CD14-positive monocyte (primary cell): ENCODE results near the gene MDFI. TPM values are rescaled to one million over a fixed set of nuclear protein-coding genes. Genes with fewer than 3 reads are reported as not detected.

Experiments used
- DNase-seq, 3 donors: peaks; one replicate each; pipeline ENCODE4 v3.0.0-alpha.2; 2011 to 2022
- H2AFZ ChIP-seq: 2 replicates; pipeline ENCODE4 v1.6.0; 2012; ENCODE audit warnings: mild to moderate bottlenecking, low read depth, low read length, inconsistent platforms; ENCODE audit not compliant: insufficient read depth, poor library complexity, severe bottlenecking
- H3K27ac ChIP-seq, 2 donors: 1 replicate in 1 of 2; 2 replicates in 1 of 2; pipeline ENCODE4 v1.5.1; 2012 to 2013; ENCODE audit warnings: low read length in 2 of 2, control low read depth in 1 of 2, inconsistent platforms in 1 of 2, low read depth in 1 of 2, mild to moderate bottlenecking in 1 of 2
- H3K27me3 ChIP-seq, 2 donors: one replicate each; pipeline versions ENCODE4 v1.6.0 to v1.6.1; 2011 to 2013; ENCODE audit warnings: low read length in 2 of 2; ENCODE audit not compliant: control insufficient read depth in 2 of 2, insufficient read depth in 2 of 2
- H3K36me3 ChIP-seq, 2 donors: replicated peaks in 1 of 2; 1 replicate in 1 of 2; 2 replicates in 1 of 2; pipeline versions ENCODE4 v1.5.1 to v1.6.1; 2012 to 2013; ENCODE audit warnings: low read length in 2 of 2, control low read depth in 1 of 2, inconsistent platforms in 1 of 2, mild to moderate bottlenecking in 1 of 2; ENCODE audit not compliant: insufficient read depth in 2 of 2, control insufficient read depth in 1 of 2
- H3K4me1 ChIP-seq, 2 donors: 1 replicate in 1 of 2; 2 replicates in 1 of 2; pipeline versions ENCODE4 v1.5.1 to v1.6.1; 2012 to 2013; ENCODE audit warnings: low read length in 2 of 2, control low read depth in 1 of 2, inconsistent platforms in 1 of 2, mild to moderate bottlenecking in 1 of 2, moderate library complexity in 1 of 2; ENCODE audit not compliant: insufficient read depth in 2 of 2, control insufficient read depth in 1 of 2
- H3K4me2 ChIP-seq: replicated peaks from 2 replicates; pipeline ENCODE3; 2012; ENCODE audit warnings: low read length, moderate library complexity, mild to moderate bottlenecking; ENCODE audit not compliant: poor library complexity, severe bottlenecking; ENCODE audit errors: extremely low read depth
- H3K4me3 ChIP-seq, 3 experiments: fragments of 200-600 bp in 1 of 3; sonication (generic) in 1 of 3; replicated peaks in 1 of 3; 1 replicate in 2 of 3; 2 replicates in 1 of 3; pipeline ENCODE4 v1.5.1; 2011 to 2013; ENCODE audit warnings: low read length in 3 of 3, mild to moderate bottlenecking in 3 of 3, control low read depth in 2 of 3, low read depth in 2 of 3, inconsistent platforms in 1 of 3, moderate library complexity in 1 of 3
- H3K79me2 ChIP-seq: 2 replicates; pipeline ENCODE4 v1.6.0; 2012; ENCODE audit warnings: mild to moderate bottlenecking, control low read depth, inconsistent platforms, low read length, moderate library complexity; ENCODE audit not compliant: insufficient read depth
- H3K9ac ChIP-seq: 2 replicates; pipeline ENCODE4 v1.6.0; 2017; ENCODE audit warnings: low read length, mild to moderate bottlenecking; ENCODE audit not compliant: insufficient read depth, poor library complexity, severe bottlenecking
- H3K9me3 ChIP-seq, 2 donors: replicated peaks in 1 of 2; 1 replicate in 1 of 2; 2 replicates in 1 of 2; pipeline versions ENCODE4 v1.5.1 to v1.6.1; 2012 to 2013; ENCODE audit warnings: low read length in 2 of 2, control low read depth in 1 of 2; ENCODE audit not compliant: control insufficient read depth in 1 of 2, insufficient read depth in 1 of 2
- H4K20me1 ChIP-seq: 2 replicates; pipeline ENCODE4 v1.6.0; 2012; ENCODE audit warnings: mild to moderate bottlenecking, low read length, control low read depth, moderate library complexity; ENCODE audit not compliant: insufficient read depth
- H3K27ac Mint-ChIP-seq, 7 donors: one replicate each; pipeline ENCODE4 v1.8.0; 2020; ENCODE audit warnings: mild to moderate bottlenecking in 7 of 7, mixed read lengths in 7 of 7, moderate library complexity in 6 of 7, inconsistent platforms in 2 of 7
- H3K27me3 Mint-ChIP-seq, 3 donors: one replicate each; pipeline ENCODE4 v1.8.0; 2021 to 2022; ENCODE audit warnings: low read depth in 3 of 3, mild to moderate bottlenecking in 3 of 3, mixed read lengths in 3 of 3, moderate library complexity in 3 of 3, inconsistent platforms in 1 of 3
- H3K36me3 Mint-ChIP-seq, 2 donors: one replicate each; pipeline ENCODE4 v1.8.0; 2020; ENCODE audit warnings: mixed read lengths in 2 of 2, inconsistent platforms in 1 of 2, mild to moderate bottlenecking in 1 of 2
- H3K4me1 Mint-ChIP-seq: one replicate; pipeline ENCODE4 v1.8.0; 2020; ENCODE audit warnings: mild to moderate bottlenecking, mixed read lengths
- H3K4me3 Mint-ChIP-seq, 2 donors: one replicate each; pipeline ENCODE4 v1.8.0; 2020; ENCODE audit warnings: mild to moderate bottlenecking in 2 of 2, mixed read lengths in 2 of 2, moderate library complexity in 1 of 2
- H3K9me3 Mint-ChIP-seq, 7 donors: one replicate each; pipeline ENCODE4 v1.8.0; 2020 to 2022; ENCODE audit warnings: mixed read lengths in 7 of 7, mild to moderate bottlenecking in 6 of 7, moderate library complexity in 6 of 7, inconsistent platforms in 2 of 7
- CTCF ChIP-seq: fragments of 200-600 bp; IDR thresholded peaks from one replicate; pipeline ENCODE4 v1.8.0; 2022; ENCODE audit warnings: antibody characterized with exemption, mild to moderate bottlenecking
- WGBS: methylation state at CpG from one replicate; pipeline ENCODE4 v1.1.5; 2013; ENCODE audit warnings: missing lambda C conversion rate; ENCODE audit not compliant: insufficient coverage; 5-methylcytosine and 5-hydroxymethylcytosine counted together
- intact Hi-C, 2 donors: fragments of 100-400 bp; cut with micrococcal nuclease; formaldehyde crosslinking; loops; one replicate each; pipeline versions ENCODE4 v1.15.0 to v1.15.1; 2023
- polyA plus RNA-seq, 3 donors: library from polyadenylated mRNA; depleted of rRNA in 1 of 3; unstranded in 2 of 3; stranded (reverse) in 1 of 3; fragments of 300-500 nt in 2 of 3; fragments of >200 nt in 1 of 3; fragmentation: Illumina TruSeq in 2 of 3; gene quantifications; 1 replicate in 2 of 3; 2 replicates in 1 of 3; pipeline ENCODE4 v1.2.3, GENCODE V29; 2012 to 2021

MDFI gene
- polyA plus RNA-seq, 3 donors, result not detected

GRCh38 chr6:41643899-41644269 is 5.6 kb downstream of the MDFI start:
- WGBS, result 91% methylated on average over 3 of the region's 4 CpGs

GRCh38 chr6:41644297-41644879 is 6.1 kb downstream of the MDFI start:
- DNase-seq, result no peak
- Mint-ChIP-seq H3K9me3 (peaks cover 0 to 3% (median 0%) of the 10 kb centered on the region in 7 donors), H3K27ac (no peak overlapping the region), H3K4me1 (peaks cover under 1% of the 10 kb centered on the region), H3K27me3 (peaks cover 19 to 34% (median 23%) of the 10 kb centered on the region in 3 donors), H3K4me3 (no peak overlapping the region), H3K36me3 (no peaks in the 10 kb centered on the region)
- 84% methylated on average over 3 of the region's 4 CpGs for WGBS
- intact Hi-C loops, result no loop called here
- H3K4me2 ChIP-seq, result no peak overlapping the region
- TF ChIP-seq CTCF, result no peak
- peaks cover 0 to 13% of the 10 kb centered on the region in 2 donors for H3K27me3 ChIP-seq
- H3K79me2 ChIP-seq, result no peaks in the 10 kb centered on the region
- no peaks in the 10 kb centered on the region for H3K36me3 ChIP-seq
- H3K27ac ChIP-seq, result no peak overlapping the region
- peaks cover 0 to 4% of the 10 kb centered on the region in 2 donors for H3K9me3 ChIP-seq
- no peaks in the 10 kb centered on the region for H3K4me1 ChIP-seq
- H3K9ac ChIP-seq, result no peak overlapping the region
- no peak overlapping the region for H2AFZ ChIP-seq
- no peak overlapping the region for H3K4me3 ChIP-seq
- H4K20me1 ChIP-seq, result no peaks in the 10 kb centered on the region

More at GRCh38 chr6:41643899-41644269, 5.6 kb downstream of the MDFI start:
- Mint-ChIP-seq H3K27me3 (peaks cover 24 to 39% (median 28%) of the 10 kb centered on the region in 3 donors), H3K36me3 (no peaks in the 10 kb centered on the region), H3K4me3 (no peak overlapping the region), H3K27ac (no peak overlapping the region), H3K9me3 (peaks cover 0 to 6% (median 1%) of the 10 kb centered on the region in 7 donors), H3K4me1 (peaks cover 6% of the 10 kb centered on the region)
- DNase-seq, result no peak
- H2AFZ ChIP-seq, result no peak overlapping the region
- H3K27ac ChIP-seq, result no peak overlapping the region
- H3K9me3 ChIP-seq, result peaks cover 0 to 8% of the 10 kb centered on the region in 2 donors
- no peak overlapping the region for H3K9ac ChIP-seq
- no peak overlapping the region for H3K4me3 ChIP-seq
- H3K4me1 ChIP-seq, result peaks cover 0 to 3% of the 10 kb centered on the region in 2 donors
- peaks cover 1 to 19% of the 10 kb centered on the region in 2 donors for H3K27me3 ChIP-seq
- H3K36me3 ChIP-seq, result no peaks in the 10 kb centered on the region
- no peak overlapping the region for H3K4me2 ChIP-seq
- H4K20me1 ChIP-seq, result no peaks in the 10 kb centered on the region
- intact Hi-C loops, result no loop called here
- H3K79me2 ChIP-seq, result no peaks in the 10 kb centered on the region
- TF ChIP-seq CTCF, result no peak
